ENCODE results near the gene RABIF. TPM values are rescaled to one million over a fixed set of nuclear protein-coding genes. Genes with fewer than 3 reads are reported as not detected.
"Not testable (repeated sequence)": the region's sequence is repeated elsewhere in the genome, so short reads cannot be mapped to it uniquely, and the experiment has no call there.

The RABIF gene
- total RNA-seq, 4 donors from 2014 or later = 4.0 to 7.9 (median 5.9) TPM

GRCh38 chr1:202926581-202927491 is 37.9 kb upstream of the RABIF start, which contains the start of gene KLHL12:
Gene KLHL12 (minus strand): TSS chr1:202927234. CDS start chr1:202925162, 2,072 bp downstream.
- intact Hi-C loops (cut with DNase I; ENCODE audit: low total_unique reads) = loop anchor here (5.0 kb wide), 1 partner anchor 40 kb away; the partner anchor contains the start of gene CYB5R1
- peak within 1 kb of the TSS; percentile 91 for H3K4me3 ChIP-seq (ENCODE audit: low read depth, poor library complexity, severe bottlenecking)
- 1% methylated on average over 25 to 37 of the region's 57 CpGs for WGBS, 2 donors
- DNase-seq (ENCODE audit: low spot score in 2 of 2) = peak; percentile 96 to 100
- TF ChIP-seq POLR2A (IDR thresholded peaks at IDR 0.05) = peak in 1 of 2 donors; percentile 52
- peak in 1 of 3 donors; percentile 69 for TF ChIP-seq CTCF (IDR thresholded peaks at IDR 0.05)

GRCh38 chr1:202923533-202923932 is 34.6 kb upstream of the RABIF start:
- no peak for DNase-seq (ENCODE audit: low spot score in 2 of 2)
- no peak overlapping the region for H3K4me3 ChIP-seq (ENCODE audit: low read depth, poor library complexity, severe bottlenecking)
- 68 to 84% methylated on average over 3 of the region's 3 CpGs for WGBS, 2 donors
- intact Hi-C loops (cut with DNase I; ENCODE audit: low total_unique reads) = no loop called here
- TF ChIP-seq CTCF (IDR thresholded peaks at IDR 0.05) (no peak), POLR2A (IDR thresholded peaks at IDR 0.05) (no peak)

DNA sequence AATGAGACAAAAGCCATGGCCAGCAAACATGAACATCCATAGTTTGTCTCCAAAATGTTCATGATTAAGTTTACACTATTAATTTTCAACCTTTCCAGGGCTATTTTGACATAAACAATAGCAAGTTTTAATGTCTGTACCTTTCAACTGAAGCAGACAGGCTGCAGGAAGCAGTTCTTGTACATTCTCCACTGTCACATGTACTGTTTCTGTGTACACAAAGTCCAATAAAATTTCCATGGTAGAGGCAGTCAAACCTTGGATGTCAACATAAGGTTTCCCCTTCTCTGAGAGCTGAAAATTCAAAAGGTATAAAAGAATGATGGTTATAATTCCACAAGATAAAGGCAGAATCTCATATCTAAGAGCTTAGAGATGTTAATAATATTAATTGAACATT is 30.7 kb upstream of the RABIF start:
- no peak for DNase-seq (ENCODE audit: low spot score in 2 of 2)
- TF ChIP-seq CTCF (IDR thresholded peaks at IDR 0.05) (no peak), POLR2A (IDR thresholded peaks at IDR 0.05) (no peak)
- intact Hi-C loops (cut with DNase I; ENCODE audit: low total_unique reads) = no loop called here
- H3K4me3 ChIP-seq (ENCODE audit: low read depth, poor library complexity, severe bottlenecking) = no peak overlapping the region

DNA sequence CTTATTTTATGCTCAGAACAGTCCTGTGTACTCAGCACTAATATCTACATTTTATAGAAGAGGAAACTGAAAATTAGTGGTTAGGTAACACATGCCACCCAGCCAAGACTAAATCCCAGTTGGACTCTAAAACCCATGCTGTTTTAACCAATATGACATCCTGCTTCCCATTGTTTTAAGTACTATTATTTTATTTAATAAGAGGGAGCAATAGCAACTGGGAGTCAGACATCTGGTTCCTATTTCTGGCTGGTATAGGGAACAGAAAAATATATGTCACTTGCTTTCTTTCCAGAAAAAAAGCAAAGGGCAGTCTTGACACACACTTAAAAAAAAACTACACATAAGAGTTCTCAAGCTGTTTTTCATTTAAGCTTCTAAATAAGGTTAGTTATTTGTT is 26.2 kb upstream of the RABIF start:
- no peak for TF ChIP-seq POLR2A (IDR thresholded peaks at IDR 0.05)
- no peak for DNase-seq (ENCODE audit: low spot score in 2 of 2)
- intact Hi-C loops (cut with DNase I; ENCODE audit: low total_unique reads) = no loop called here

GRCh38 chr1:202912476-202912875 is 23.5 kb upstream of the RABIF start:
- DNase-seq (ENCODE audit: low spot score in 2 of 2); intact Hi-C loops (cut with DNase I; ENCODE audit: low total_unique reads); H3K4me3 ChIP-seq (ENCODE audit: low read depth, poor library complexity, severe bottlenecking): not testable (repeated sequence)
- WGBS, 2 donors = 75 to 81% methylated on average over 4 of the region's 4 CpGs

More for the DNA sequence above, 26.2 kb upstream of the RABIF start:
- H3K4me3 ChIP-seq (ENCODE audit: low read depth, poor library complexity, severe bottlenecking) = no peak overlapping the region

DNA sequence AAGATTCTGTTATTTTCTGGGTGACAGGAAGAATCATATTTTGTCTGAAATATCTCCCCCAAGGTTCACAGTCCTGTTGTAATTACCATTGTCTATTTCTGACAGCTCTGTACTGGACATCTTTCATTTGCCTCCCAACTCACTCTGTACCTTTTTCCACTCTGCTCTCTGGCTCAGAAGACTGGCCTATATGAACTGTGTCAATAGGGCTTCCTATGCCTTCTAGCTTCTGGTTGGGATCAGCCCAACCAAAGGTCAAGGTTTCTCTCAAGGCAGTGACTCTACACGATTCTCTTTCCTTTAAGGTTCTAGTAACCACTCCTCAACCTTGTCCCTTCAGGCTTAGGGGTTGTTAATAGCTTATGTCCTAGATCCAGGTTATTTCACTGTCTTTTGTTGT is 20.5 kb upstream of the RABIF start:
- 83 to 89% methylated on average over 1 of the region's 1 CpG for WGBS, 2 donors
- no peak overlapping the region for H3K4me3 ChIP-seq (ENCODE audit: low read depth, poor library complexity, severe bottlenecking)

More for the DNA sequence above, 20.5 kb upstream of the RABIF start:
- TF ChIP-seq CTCF (IDR thresholded peaks at IDR 0.05) (no peak), POLR2A (IDR thresholded peaks at IDR 0.05) (no peak)
- DNase-seq (ENCODE audit: low spot score in 2 of 2) = no peak
- intact Hi-C loops (cut with DNase I; ENCODE audit: low total_unique reads) = no loop called here
